Stimulated activated CD4-positive, alpha-beta T cell treated with anti-CD3 and anti-CD28 coated beads, Interleukin-1b, Interleukin-23, amount 100 ng/mL, for 4 hours (primary cell): ENCODE data around the gene FARS2.
"Not testable (repeated sequence)": the region's sequence is repeated elsewhere in the genome, so short reads cannot be mapped to it uniquely, and the experiment has no call there.

ENCODE experiments used
- DNase-seq, 2 donors: peaks; one replicate each; pipeline ENCODE4 v3.0.0-alpha.2; 2020; ENCODE audit warnings: low read depth in 2 of 2

The FARS2 gene

GRCh38 chr6:5534643-5535042 is 273.3 kb downstream of the FARS2 start:
- no peak for DNase-seq

GRCh38 chr6:5536644-5537043 is 275.3 kb downstream of the FARS2 start:
- no peak for DNase-seq

GRCh38 chr6:5537132-5537531 is 275.8 kb downstream of the FARS2 start:
- no peak for DNase-seq

- DNase-seq, result no peak
These were observed 276.7 kb downstream of the FARS2 start for GRCh38 chr6:5537967-5538366.

GRCh38 chr6:5540370-5540769 is 279.1 kb downstream of the FARS2 start:
- DNase-seq, result no peak

GRCh38 chr6:5541025-5541424 is 279.7 kb downstream of the FARS2 start:
- no peak for DNase-seq

- DNase-seq, result no peak
These were observed 280.6 kb downstream of the FARS2 start for GRCh38 chr6:5541751-5542432.

- no peak for DNase-seq
These were observed 286.2 kb downstream of the FARS2 start for GRCh38 chr6:5547556-5547955.

- no peak for DNase-seq
These were observed 289.3 kb downstream of the FARS2 start for GRCh38 chr6:5550631-5551030.

- DNase-seq, result no peak
These were observed 290.9 kb downstream of the FARS2 start for GRCh38 chr6:5552243-5552642.

GRCh38 chr6:5553767-5554166 is 292.5 kb downstream of the FARS2 start:
- no peak for DNase-seq

- DNase-seq, result no peak
These were observed 292.9 kb downstream of the FARS2 start for GRCh38 chr6:5554226-5554625.

GRCh38 chr6:5556011-5556410 is 294.7 kb downstream of the FARS2 start:
- no peak for DNase-seq

- DNase-seq, result no peak
These were observed 296.2 kb downstream of the FARS2 start for GRCh38 chr6:5557506-5557905.

- DNase-seq, result no peak
These were observed 298.3 kb downstream of the FARS2 start for GRCh38 chr6:5559651-5560050.

- DNase-seq, result no peak
These were observed 301.0 kb downstream of the FARS2 start for GRCh38 chr6:5562277-5562676.

- DNase-seq, result no peak
These were observed 301.8 kb downstream of the FARS2 start for GRCh38 chr6:5563086-5563485.

GRCh38 chr6:5564746-5565145 is 303.4 kb downstream of the FARS2 start:
- DNase-seq, result not testable (repeated sequence)

GRCh38 chr6:5565971-5566370 is 304.7 kb downstream of the FARS2 start:
- no peak for DNase-seq

GRCh38 chr6:5566718-5567117 is 305.4 kb downstream of the FARS2 start:
- no peak for DNase-seq

GRCh38 chr6:5567352-5567751 is 306.0 kb downstream of the FARS2 start:
- DNase-seq, result no peak

- no peak for DNase-seq
These were observed 306.6 kb downstream of the FARS2 start for GRCh38 chr6:5567890-5568289.

- no peak for DNase-seq
These were observed 308.2 kb downstream of the FARS2 start for GRCh38 chr6:5569491-5569890.

GRCh38 chr6:5570641-5571040 is 309.3 kb downstream of the FARS2 start:
- DNase-seq, result no peak
